ENCODE data around the gene FRMD5.

DNA sequence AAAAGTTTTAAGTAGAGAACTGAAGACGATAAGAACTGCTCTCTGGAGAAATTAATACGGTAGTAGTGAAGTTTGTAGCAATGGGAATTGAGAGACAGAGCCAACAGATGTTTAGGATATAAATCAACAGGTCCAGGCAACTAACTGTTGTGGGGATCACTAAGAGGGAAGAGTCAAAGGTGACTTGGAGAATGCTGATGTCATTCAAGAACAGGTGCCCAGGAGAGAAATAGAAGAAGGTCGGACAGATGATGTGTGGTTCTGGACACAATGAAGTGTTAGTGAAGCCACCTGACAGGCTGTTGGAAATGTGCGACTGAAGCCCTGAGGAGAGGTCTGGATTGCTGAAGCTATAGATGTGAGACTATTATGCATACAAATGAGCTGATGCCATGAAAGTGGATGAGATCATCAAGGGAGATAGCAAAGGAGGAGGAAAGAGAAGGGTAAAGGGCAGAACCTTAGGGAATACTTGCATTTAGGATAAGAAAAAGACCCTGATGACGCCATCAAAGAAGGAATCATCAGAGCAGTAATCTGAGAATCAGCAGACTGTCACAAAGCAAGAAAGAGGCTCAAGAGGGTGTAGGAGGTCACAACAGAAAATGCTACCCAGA is 183.7 kb downstream of the FRMD5 start:
- TF ChIP-seq, protein P1, sequence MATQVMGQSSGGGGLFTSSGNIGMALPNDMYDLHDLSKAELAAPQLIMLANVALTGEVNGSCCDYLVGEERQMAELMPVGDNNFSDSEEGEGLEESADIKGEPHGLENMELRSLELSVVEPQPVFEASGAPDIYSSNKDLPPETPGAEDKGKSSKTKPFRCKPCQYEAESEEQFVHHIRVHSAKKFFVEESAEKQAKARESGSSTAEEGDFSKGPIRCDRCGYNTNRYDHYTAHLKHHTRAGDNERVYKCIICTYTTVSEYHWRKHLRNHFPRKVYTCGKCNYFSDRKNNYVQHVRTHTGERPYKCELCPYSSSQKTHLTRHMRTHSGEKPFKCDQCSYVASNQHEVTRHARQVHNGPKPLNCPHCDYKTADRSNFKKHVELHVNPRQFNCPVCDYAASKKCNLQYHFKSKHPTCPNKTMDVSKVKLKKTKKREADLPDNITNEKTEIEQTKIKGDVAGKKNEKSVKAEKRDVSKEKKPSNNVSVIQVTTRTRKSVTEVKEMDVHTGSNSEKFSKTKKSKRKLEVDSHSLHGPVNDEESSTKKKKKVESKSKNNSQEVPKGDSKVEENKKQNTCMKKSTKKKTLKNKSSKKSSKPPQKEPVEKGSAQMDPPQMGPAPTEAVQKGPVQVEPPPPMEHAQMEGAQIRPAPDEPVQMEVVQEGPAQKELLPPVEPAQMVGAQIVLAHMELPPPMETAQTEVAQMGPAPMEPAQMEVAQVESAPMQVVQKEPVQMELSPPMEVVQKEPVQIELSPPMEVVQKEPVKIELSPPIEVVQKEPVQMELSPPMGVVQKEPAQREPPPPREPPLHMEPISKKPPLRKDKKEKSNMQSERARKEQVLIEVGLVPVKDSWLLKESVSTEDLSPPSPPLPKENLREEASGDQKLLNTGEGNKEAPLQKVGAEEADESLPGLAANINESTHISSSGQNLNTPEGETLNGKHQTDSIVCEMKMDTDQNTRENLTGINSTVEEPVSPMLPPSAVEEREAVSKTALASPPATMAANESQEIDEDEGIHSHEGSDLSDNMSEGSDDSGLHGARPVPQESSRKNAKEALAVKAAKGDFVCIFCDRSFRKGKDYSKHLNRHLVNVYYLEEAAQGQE (IDR thresholded peaks at IDR 0.05; ENCODE audit: insufficient read depth in 1 of 2, low read depth in 2 of 2, low read length in 2 of 2) = no peak
- no peak for TF ChIP-seq SIN3A (IDR thresholded peaks at IDR 0.05; ENCODE audit: borderline replicate concordance, insufficient read depth, low read length)
- no peak for TF ChIP-seq TAF1 (IDR thresholded peaks at IDR 0.05; ENCODE audit: borderline replicate concordance, insufficient read depth, low read length)
- no peak for TF ChIP-seq POLR2AphosphoS5 (IDR thresholded peaks at IDR 0.05; ENCODE audit: low read depth, low read length)

All from PFSK-1 (cell line).